ENCODE measurements around the gene C20orf202.

The C20orf202 gene

GRCh38 chr20:1202762-1203504 lies at the start of gene C20orf202:
TSS of gene C20orf202 (plus strand) at chr20:1203454. CDS start at chr20:1203586, 132 bp downstream.
- no peak within 1 kb of the TSS for H3K4me3 ChIP-seq (ENCODE audit: control insufficient read depth, low read depth, low read length)
- TF ChIP-seq CTCF (IDR thresholded peaks at IDR 0.05; ENCODE audit: control insufficient read depth, insufficient read depth, low read depth, low read length, missing control alignments), result no peak

GRCh38 chr20:1154226-1154625 lies 49.0 kb upstream of the C20orf202 start:
- H3K4me3 ChIP-seq (ENCODE audit: control insufficient read depth, low read depth, low read length), result no peak overlapping the region
- DNase-seq (ENCODE audit: low read depth), result no peak
- TF ChIP-seq CTCF (IDR thresholded peaks at IDR 0.05; ENCODE audit: control insufficient read depth, insufficient read depth, low read depth, low read length, missing control alignments), result no peak

More at GRCh38 chr20:1202762-1203504, at the start of gene C20orf202:
- DNase-seq (ENCODE audit: low read depth), result no peak

- TF ChIP-seq CTCF (IDR thresholded peaks at IDR 0.05; ENCODE audit: control insufficient read depth, insufficient read depth, low read depth, low read length, missing control alignments), result no peak
- H3K4me3 ChIP-seq (ENCODE audit: control insufficient read depth, low read depth, low read length), result no peak overlapping the region
- DNase-seq (ENCODE audit: low read depth), result no peak
Measured at GRCh38 chr20:1154691-1155090, 48.6 kb upstream of the C20orf202 start.

- H3K4me3 ChIP-seq (ENCODE audit: control insufficient read depth, low read depth, low read length), result no peak overlapping the region
- TF ChIP-seq CTCF (IDR thresholded peaks at IDR 0.05; ENCODE audit: control insufficient read depth, insufficient read depth, low read depth, low read length, missing control alignments), result no peak
- no peak for DNase-seq (ENCODE audit: low read depth)
Measured at GRCh38 chr20:1155342-1155741, 47.9 kb upstream of the C20orf202 start.

- no peak for TF ChIP-seq CTCF (IDR thresholded peaks at IDR 0.05; ENCODE audit: control insufficient read depth, insufficient read depth, low read depth, low read length, missing control alignments)
- DNase-seq (ENCODE audit: low read depth), result no peak
- no peak overlapping the region for H3K4me3 ChIP-seq (ENCODE audit: control insufficient read depth, low read depth, low read length)
Measured at GRCh38 chr20:1160496-1160895, 42.8 kb upstream of the C20orf202 start.

- H3K4me3 ChIP-seq (ENCODE audit: control insufficient read depth, low read depth, low read length), result no peak overlapping the region
- DNase-seq (ENCODE audit: low read depth), result no peak
- TF ChIP-seq CTCF (IDR thresholded peaks at IDR 0.05; ENCODE audit: control insufficient read depth, insufficient read depth, low read depth, low read length, missing control alignments), result no peak
Measured at GRCh38 chr20:1160991-1161390, 42.3 kb upstream of the C20orf202 start.

Data from AG09309 (cell line).